Measurements from ENCODE around the gene MEP1A. TPM values are rescaled to one million over a fixed set of nuclear protein-coding genes. Genes with fewer than 3 reads are reported as not detected.
A peak's percentile ranks its signal among the peaks of the same experiment; 100 is the strongest.
"Not testable (repeated sequence)": the region's sequence is repeated elsewhere in the genome, so short reads cannot be mapped to it uniquely, and the experiment has no call there.

The MEP1A gene
- total RNA-seq, 3 donors from 2014 or later: 118 to 498 (median 183) TPM

DNA sequence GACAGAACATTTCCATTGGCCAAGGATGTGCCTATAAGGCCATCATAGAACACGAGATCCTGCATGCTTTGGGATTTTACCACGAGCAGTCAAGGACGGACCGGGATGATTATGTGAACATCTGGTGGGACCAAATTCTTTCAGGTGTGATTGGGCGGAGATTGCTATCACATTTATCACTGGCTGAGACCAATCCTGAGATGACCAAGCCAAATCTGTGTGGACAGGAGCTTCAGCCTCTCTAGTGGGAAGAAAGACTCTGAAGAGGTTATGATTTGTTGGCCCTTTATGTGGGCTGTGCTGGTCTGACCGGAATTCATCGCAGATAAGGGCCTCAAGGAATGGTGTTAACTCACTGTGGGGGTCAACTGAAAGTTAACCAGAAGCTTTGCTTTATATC is 26.4 kb downstream of the MEP1A start:
- DNase-seq (no peak), ATAC-seq (no peak)
- Histone ChIP-seq H3K4me3 (no peak overlapping the region), H3K9me3 (no peaks in the 10 kb centered on the region), H3K36me3 (ENCODE audit: low read depth) (no peaks in the 10 kb centered on the region), H3K4me1 (ENCODE audit: low read depth) (no peaks in the 10 kb centered on the region)
- intact Hi-C loops (cut with DNase I, micrococcal nuclease): no loop called here
- TF ChIP-seq, protein P1, sequence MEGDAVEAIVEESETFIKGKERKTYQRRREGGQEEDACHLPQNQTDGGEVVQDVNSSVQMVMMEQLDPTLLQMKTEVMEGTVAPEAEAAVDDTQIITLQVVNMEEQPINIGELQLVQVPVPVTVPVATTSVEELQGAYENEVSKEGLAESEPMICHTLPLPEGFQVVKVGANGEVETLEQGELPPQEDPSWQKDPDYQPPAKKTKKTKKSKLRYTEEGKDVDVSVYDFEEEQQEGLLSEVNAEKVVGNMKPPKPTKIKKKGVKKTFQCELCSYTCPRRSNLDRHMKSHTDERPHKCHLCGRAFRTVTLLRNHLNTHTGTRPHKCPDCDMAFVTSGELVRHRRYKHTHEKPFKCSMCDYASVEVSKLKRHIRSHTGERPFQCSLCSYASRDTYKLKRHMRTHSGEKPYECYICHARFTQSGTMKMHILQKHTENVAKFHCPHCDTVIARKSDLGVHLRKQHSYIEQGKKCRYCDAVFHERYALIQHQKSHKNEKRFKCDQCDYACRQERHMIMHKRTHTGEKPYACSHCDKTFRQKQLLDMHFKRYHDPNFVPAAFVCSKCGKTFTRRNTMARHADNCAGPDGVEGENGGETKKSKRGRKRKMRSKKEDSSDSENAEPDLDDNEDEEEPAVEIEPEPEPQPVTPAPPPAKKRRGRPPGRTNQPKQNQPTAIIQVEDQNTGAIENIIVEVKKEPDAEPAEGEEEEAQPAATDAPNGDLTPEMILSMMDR (IDR thresholded peaks at IDR 0.05): no peak

DNA sequence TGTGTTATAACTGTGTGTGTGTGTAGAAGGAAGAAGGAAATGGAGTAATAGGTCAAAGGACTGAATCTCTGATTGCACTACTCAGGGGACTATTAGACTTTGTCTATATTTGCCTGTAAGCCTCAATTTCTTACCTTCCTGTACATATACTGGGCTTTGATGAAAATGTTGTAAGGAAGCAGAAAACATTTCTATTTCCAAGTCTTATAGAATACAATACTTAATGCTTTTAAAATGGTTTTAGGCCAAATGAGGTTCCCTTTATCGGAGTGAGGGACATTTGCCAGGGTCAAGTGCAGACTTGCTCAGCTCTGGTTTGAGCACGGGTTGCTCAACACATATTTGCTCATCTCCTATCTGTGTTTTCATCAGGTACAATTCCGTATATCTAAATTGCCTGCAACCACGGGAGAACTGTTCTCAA is 28.3 kb downstream of the MEP1A start:
- ATAC-seq (peak; percentile 86), DNase-seq (no peak)
- H3K36me3 ChIP-seq (ENCODE audit: low read depth): no peaks in the 10 kb centered on the region
- no peak overlapping the region for H3K4me3 ChIP-seq
- H3K4me1 ChIP-seq (ENCODE audit: low read depth): no peaks in the 10 kb centered on the region
- intact Hi-C loops (cut with DNase I, micrococcal nuclease): no loop called here
- H3K9me3 ChIP-seq: no peaks in the 10 kb centered on the region
- TF ChIP-seq, protein P1 (IDR thresholded peaks at IDR 0.05): no peak

DNA sequence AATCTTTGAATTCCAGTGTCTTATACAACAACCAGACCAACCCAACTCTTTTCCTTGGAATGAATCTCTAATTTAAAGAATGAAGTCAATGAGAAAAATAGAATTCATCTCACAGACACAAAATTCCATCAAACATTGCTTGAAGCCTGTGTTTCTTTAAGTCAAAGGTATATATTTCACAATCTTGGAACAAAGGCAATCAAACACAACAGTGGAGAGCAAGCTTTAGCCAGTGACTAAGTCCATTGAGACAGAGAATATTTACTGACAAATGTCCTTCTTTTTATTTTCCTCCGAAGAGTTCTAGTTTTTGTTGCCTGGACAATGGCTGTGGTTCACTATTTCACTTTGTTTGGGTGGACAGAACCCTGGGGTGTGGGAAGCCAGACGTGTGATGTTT is 35.8 kb downstream of the MEP1A start:
- TF ChIP-seq, protein P1 (IDR thresholded peaks at IDR 0.05): no peak
- intact Hi-C loops (cut with DNase I, micrococcal nuclease): no loop called here
- no peak overlapping the region for H3K4me3 ChIP-seq
- H3K9me3 ChIP-seq: no peaks in the 10 kb centered on the region
- no peak for DNase-seq
- H3K36me3 ChIP-seq (ENCODE audit: low read depth): no peaks in the 10 kb centered on the region
- no peak for ATAC-seq
- no peaks in the 10 kb centered on the region for H3K4me1 ChIP-seq (ENCODE audit: low read depth)

DNA sequence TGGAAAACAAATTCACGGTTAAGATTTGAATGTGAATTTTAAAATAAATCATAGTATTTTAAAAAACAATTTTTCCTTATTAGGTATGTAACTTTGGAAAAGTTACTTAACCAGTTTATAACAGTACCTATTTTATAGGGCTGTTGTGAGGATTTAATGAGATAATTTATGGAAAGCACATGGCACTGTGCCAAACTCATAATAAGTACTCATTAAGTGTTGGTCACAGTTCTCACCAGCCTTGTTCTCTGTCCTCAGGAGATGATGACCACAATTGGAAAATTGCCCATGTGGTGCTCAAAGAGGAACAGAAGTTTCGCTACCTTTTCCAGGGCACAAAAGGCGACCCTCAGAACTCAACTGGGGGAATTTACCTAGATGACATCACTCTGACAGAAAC is 39.6 kb downstream of the MEP1A start:
- H3K9me3 ChIP-seq: no peaks in the 10 kb centered on the region
- no peak overlapping the region for H3K4me3 ChIP-seq
- DNase-seq (no peak), ATAC-seq (no peak)
- TF ChIP-seq, protein P1 (IDR thresholded peaks at IDR 0.05): no peak
- H3K4me1 ChIP-seq (ENCODE audit: low read depth): no peaks in the 10 kb centered on the region
- intact Hi-C loops (cut with DNase I, micrococcal nuclease): no loop called here
- H3K36me3 ChIP-seq (ENCODE audit: low read depth): no peaks in the 10 kb centered on the region

DNA sequence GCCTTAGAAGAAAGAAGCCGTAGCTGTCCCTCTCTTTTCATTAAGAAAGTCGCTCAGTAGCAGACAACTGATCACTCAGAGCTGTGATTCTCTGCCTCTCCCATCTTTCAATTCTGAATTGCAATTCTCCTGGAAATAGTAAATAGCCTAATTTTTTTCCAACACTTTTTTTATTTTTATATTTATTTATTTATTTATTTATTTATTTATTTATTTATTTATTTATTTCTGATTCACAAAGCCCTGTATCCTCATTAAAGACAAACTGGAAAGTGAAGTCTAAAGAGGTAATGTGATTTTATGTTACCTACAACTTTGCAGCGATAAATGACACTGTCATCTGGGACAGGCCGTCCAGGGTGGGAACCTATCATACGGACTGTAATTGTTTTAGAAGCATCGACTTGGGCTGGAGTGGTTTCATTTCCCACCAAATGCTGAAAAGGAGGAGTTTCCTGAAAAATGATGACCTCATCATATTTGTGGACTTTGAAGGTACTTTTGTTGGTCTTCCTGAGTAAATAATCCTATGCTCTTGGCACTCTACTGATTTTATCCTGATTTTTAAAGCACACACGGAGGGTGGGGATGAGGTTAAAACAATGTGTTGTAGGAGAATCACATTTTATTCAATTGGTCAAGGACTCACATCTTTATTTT is 41.2 kb downstream of the MEP1A start:
- DNase-seq; H3K36me3 ChIP-seq (ENCODE audit: low read depth); ATAC-seq: not testable (repeated sequence)

DNA sequence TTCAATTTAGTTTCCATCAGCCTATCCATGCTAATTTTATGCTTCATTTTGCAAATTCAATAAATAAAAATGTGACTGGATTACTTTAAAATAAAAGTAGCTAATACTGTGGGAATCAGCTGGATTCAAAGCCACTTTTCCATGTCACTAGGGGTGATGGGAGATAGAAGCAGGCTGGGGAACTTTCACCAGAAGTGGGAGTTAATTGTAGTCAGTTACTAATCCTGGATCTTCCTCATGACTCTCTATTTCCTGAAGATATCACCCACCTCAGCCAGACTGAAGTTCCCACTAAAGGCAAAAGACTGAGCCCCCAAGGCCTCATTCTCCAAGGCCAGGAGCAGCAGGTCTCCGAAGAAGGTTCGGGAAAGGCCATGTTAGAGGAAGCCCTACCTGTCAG is 41.8 kb downstream of the MEP1A start:
- DNase-seq; intact Hi-C loops (cut with DNase I, micrococcal nuclease); H3K4me3 ChIP-seq; H3K9me3 ChIP-seq; H3K36me3 ChIP-seq (ENCODE audit: low read depth); ATAC-seq; H3K4me1 ChIP-seq (ENCODE audit: low read depth): not testable (repeated sequence)

More for the DNA sequence above, 41.2 kb downstream of the MEP1A start:
- H3K4me3 ChIP-seq; H3K4me1 ChIP-seq (ENCODE audit: low read depth); intact Hi-C loops (cut with DNase I, micrococcal nuclease); H3K9me3 ChIP-seq: not testable (repeated sequence)

DNA sequence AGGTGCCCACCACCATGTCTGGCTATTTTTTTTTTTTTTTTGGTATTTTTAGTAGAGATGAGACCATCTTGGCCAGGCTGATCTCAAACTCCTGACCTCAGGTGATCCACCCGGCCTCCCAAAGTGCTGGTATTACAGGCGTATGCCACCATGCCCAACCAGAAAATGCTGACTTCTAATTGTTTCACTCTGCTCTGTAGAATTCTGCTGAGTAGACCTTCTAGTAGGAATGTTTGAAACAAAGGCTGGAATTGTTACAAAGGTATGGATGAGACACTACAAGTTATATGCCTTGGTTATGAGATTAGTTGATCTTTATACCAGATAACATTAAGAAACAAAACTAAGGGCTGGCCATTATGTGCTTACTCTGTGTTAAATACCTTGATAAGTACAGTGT is 44.8 kb downstream of the MEP1A start:
- TF ChIP-seq, protein P1 (IDR thresholded peaks at IDR 0.05): no peak
- Histone ChIP-seq H3K9me3 (peaks cover 19% of the 10 kb centered on the region), H3K4me3 (no peak overlapping the region), H3K4me1 (ENCODE audit: low read depth) (no peaks in the 10 kb centered on the region), H3K36me3 (ENCODE audit: low read depth) (no peaks in the 10 kb centered on the region)
- ATAC-seq: no peak
- intact Hi-C loops (cut with DNase I, micrococcal nuclease): no loop called here
- DNase-seq: no peak

DNA sequence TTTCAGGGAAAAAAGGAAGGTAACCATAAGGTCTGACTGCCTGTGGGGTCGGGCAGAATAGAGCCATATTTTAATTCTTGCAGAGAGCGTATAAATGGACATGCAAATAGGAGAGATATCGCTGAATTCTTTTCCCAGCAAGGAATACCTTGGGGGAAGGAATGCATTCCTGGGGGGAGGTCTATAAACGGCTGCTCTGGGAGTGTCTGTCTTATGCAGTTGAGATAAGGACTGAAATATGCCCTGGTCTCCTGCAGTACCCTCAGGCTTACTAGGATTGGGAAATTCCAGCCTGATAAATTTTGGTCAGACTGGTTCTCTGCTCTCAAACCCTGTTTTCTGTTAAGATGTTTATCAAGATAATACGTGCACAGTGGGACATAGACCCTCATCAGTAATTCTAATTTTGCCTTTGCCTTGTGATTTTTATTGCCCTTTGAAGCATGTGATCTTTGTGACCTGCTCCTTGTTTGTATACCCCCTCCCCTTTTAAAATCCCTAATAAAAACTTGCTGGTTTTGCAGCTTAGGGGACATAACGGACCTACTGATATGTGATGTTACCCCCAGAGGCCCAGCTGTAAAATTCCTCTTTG is 49.2 kb downstream of the MEP1A start:
- ATAC-seq; H3K4me1 ChIP-seq (ENCODE audit: low read depth); intact Hi-C loops (cut with DNase I, micrococcal nuclease); H3K4me3 ChIP-seq; H3K36me3 ChIP-seq (ENCODE audit: low read depth): not testable (repeated sequence)
- peaks cover 19% of the 10 kb centered on the region for H3K9me3 ChIP-seq
- peak in 1 of 3 donors; percentile 13 for DNase-seq

Measured in mucosa of descending colon (tissue), 3 donors.